GM12873 (cell line): ENCODE measurements around the gene SMC6.

Experiments used
- CTCF ChIP-seq: IDR thresholded peaks from 2 replicates; pipeline ENCODE4 v1.5.1; 2012; ENCODE audit warnings: low read depth, mild to moderate bottlenecking, moderate library complexity, low read length, control low read depth; ENCODE audit not compliant: insufficient read depth; ENCODE audit errors: missing control alignments

The SMC6 gene

GRCh38 chr2:17667898-17668297, 85.7 kb downstream of the SMC6 start:
- no peak for TF ChIP-seq CTCF

GRCh38 chr2:17664534-17664933, 89.1 kb downstream of the SMC6 start:
- TF ChIP-seq CTCF, result no peak

GRCh38 chr2:17662723-17663122, 90.9 kb downstream of the SMC6 start:
- TF ChIP-seq CTCF, result no peak

GRCh38 chr2:17661460-17661859, 92.2 kb downstream of the SMC6 start:
- TF ChIP-seq CTCF, result no peak

GRCh38 chr2:17660219-17660618, 93.4 kb downstream of the SMC6 start:
- no peak for TF ChIP-seq CTCF

GRCh38 chr2:17658251-17658843, 95.3 kb downstream of the SMC6 start:
- TF ChIP-seq CTCF, result no peak

GRCh38 chr2:17657759-17658158, 95.9 kb downstream of the SMC6 start:
- no peak for TF ChIP-seq CTCF
